Glutamatergic neuron (in vitro differentiated cells): Measurements from ENCODE around the gene ZBTB21. TPM values are rescaled to one million over a fixed set of nuclear protein-coding genes. Genes with fewer than 3 reads are reported as not detected.

Experiments
- DNase-seq: peaks from one replicate; pipeline ENCODE4 v3.0.0; 2022
- H3K27ac Mint-ChIP-seq: one replicate; pipeline ENCODE4 v1.8.0; 2020; ENCODE audit warnings: mild to moderate bottlenecking, mixed read lengths, inconsistent platforms; ENCODE audit not compliant: unreplicated experiment
- H3K27me3 Mint-ChIP-seq: one replicate; pipeline ENCODE4 v1.8.0; 2020; ENCODE audit warnings: mild to moderate bottlenecking, moderate library complexity, mixed read lengths, inconsistent platforms; ENCODE audit not compliant: unreplicated experiment
- H3K36me3 Mint-ChIP-seq: one replicate; pipeline ENCODE4 v1.8.0; 2020; ENCODE audit warnings: mild to moderate bottlenecking, mixed read lengths, inconsistent platforms; ENCODE audit not compliant: unreplicated experiment
- H3K4me1 Mint-ChIP-seq: one replicate; pipeline ENCODE4 v1.8.0; 2020; ENCODE audit warnings: mild to moderate bottlenecking, low read depth, mixed read lengths, inconsistent platforms; ENCODE audit not compliant: unreplicated experiment
- H3K4me3 Mint-ChIP-seq: one replicate; pipeline ENCODE4 v1.8.0; 2020; ENCODE audit warnings: mild to moderate bottlenecking, mixed read lengths, inconsistent platforms; ENCODE audit not compliant: unreplicated experiment
- H3K9me3 Mint-ChIP-seq: one replicate; pipeline ENCODE4 v1.8.0; 2020; ENCODE audit warnings: mild to moderate bottlenecking, moderate library complexity, mixed read lengths, inconsistent platforms; ENCODE audit not compliant: unreplicated experiment
- CTCF ChIP-seq: fragments of 200-600 bp; sonication (generic); IDR thresholded peaks from one replicate; pipeline ENCODE4 v1.5.0; 2021; ENCODE audit not compliant: partially characterized antibody, unreplicated experiment
- total RNA-seq: library from RNA; stranded (reverse); fragmentation: NEBNext Ultra II Directional; extraction: Animal tissue kit (Norgen Biotek cat#: 25700); gene quantifications from one replicate; pipeline ENCODE4 v1.2.1, GENCODE V29; 2021; ENCODE audit not compliant: unreplicated experiment

The ZBTB21 gene
- total RNA-seq, 1 donor from 2014 or later, result 21.2 TPM

DNA sequence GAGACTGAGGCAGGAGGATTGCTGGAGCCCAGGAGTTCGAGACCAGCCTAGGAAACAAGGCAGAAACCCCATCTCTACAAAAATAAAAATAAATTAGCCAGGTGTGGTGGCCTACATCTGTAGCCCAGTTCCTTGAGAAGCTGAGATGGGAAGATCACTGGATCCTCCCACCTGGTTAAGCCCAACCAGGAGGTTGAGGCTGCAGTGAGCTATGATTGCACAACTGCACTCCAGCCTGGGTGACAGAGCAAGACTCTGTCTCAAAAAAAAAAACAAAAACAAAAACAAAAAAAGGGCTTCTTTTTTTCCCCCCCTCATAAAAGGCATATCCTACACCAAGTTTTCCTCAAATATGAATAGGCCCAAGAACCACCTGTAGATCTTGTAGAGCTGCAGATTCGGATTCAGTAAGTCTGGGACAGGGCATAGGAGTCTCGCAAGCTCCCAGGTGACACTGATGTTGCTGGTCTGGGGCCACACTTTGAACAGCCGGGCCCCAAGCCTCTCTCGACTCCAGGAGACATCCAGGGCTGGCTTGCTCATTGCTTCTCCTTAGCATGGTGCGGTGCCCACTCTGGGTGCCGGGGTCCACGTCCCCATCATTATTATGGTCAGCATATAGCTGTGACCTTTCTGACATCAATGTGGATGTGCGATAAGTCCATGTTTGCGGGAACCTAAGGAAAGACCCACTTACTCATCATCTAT is 38.9 kb upstream of the ZBTB21 start:
- DNase-seq, result no peak
- Mint-ChIP-seq H3K4me3 (no peak overlapping the region), H3K27ac (no peak overlapping the region), H3K36me3 (peaks cover 7% of the 10 kb centered on the region), H3K4me1 (no peaks in the 10 kb centered on the region), H3K27me3 (peaks cover 4% of the 10 kb centered on the region), H3K9me3 (peaks cover 3% of the 10 kb centered on the region)
- no peak for TF ChIP-seq CTCF

- Mint-ChIP-seq H3K27me3 (peaks cover 4% of the 10 kb centered on the region), H3K4me1 (no peaks in the 10 kb centered on the region), H3K36me3 (peaks cover 1% of the 10 kb centered on the region), H3K27ac (no peak overlapping the region), H3K9me3 (peaks cover 3% of the 10 kb centered on the region), H3K4me3 (no peak overlapping the region)
- DNase-seq, result no peak
- TF ChIP-seq CTCF, result no peak
Observed at GRCh38 chr21:42047821-42048613, 37.9 kb upstream of the ZBTB21 start.

GRCh38 chr21:42044871-42045495 is 34.8 kb upstream of the ZBTB21 start:
- no peak for DNase-seq
- Mint-ChIP-seq H3K4me3 (no peak overlapping the region), H3K27me3 (peaks cover 10% of the 10 kb centered on the region), H3K27ac (no peak overlapping the region), H3K9me3 (peaks cover 6% of the 10 kb centered on the region), H3K4me1 (peaks cover 2% of the 10 kb centered on the region), H3K36me3 (no peaks in the 10 kb centered on the region)
- TF ChIP-seq CTCF, result no peak

DNA sequence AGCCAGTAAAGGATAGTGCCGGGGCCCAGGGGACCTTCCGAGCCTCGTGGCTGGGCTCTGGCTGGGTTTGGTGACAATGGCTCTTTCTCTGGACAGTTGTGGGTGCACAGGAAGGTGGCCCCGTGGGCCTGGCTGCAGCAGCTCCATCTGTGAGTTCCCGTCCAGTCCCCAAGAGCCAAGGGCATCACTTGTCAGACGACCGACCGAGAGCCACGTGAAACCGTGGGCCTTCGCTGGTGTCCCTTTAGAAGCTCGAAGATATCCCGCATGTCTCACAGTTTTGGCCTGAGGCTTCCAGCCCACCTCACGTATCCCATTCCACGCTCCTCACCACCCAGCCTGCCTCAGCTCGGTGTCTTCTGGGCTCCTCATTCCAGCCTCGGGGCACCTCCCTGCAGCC is 33.8 kb upstream of the ZBTB21 start:
- Mint-ChIP-seq H3K9me3 (peaks cover 6% of the 10 kb centered on the region), H3K4me1 (peaks cover 2% of the 10 kb centered on the region), H3K27me3 (peaks cover 10% of the 10 kb centered on the region), H3K4me3 (no peak overlapping the region), H3K36me3 (no peaks in the 10 kb centered on the region), H3K27ac (no peak overlapping the region)
- no peak for DNase-seq
- TF ChIP-seq CTCF, result no peak
